GM12801 (cell line): ENCODE measurements around the gene CKS1B.

Experiments
- TF ChIP-seq, protein P1 (sequence below): IDR thresholded peaks from one replicate; pipeline ENCODE4 v1.5.1; 2011; ENCODE audit warnings: control low read depth; ENCODE audit not compliant: insufficient read length; ENCODE audit errors: extremely low read depth

The CKS1B gene

DNA sequence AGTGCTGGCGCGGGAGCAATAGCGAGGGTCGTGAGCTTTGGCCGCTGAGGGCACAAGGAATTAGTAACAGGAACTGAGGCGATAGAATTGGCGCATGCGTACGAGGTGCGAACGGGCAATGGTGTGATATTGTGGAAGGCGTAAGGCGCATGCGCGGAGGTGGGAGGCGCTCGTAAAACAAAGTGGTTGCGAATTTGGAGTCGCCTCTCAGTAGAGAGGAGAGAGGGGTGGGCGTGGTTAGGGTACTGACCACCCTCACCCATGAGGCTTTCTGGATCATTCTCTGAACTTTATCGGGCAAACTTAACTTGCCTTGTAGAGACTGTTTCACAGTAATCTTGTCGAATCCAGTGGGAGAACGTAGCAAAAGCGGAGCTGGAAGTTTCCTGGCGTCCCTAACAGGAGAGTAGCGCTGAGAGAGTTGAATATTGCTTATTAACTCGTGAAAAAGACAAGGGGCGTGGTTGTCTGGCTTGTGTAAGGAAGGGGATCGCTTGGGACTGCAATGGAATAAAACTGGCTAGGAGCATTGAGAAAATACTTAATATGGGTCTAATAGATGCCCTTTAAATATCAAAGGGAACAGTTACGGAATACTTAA, 427 bp downstream of the CKS1B start:
- TF ChIP-seq, protein P1, sequence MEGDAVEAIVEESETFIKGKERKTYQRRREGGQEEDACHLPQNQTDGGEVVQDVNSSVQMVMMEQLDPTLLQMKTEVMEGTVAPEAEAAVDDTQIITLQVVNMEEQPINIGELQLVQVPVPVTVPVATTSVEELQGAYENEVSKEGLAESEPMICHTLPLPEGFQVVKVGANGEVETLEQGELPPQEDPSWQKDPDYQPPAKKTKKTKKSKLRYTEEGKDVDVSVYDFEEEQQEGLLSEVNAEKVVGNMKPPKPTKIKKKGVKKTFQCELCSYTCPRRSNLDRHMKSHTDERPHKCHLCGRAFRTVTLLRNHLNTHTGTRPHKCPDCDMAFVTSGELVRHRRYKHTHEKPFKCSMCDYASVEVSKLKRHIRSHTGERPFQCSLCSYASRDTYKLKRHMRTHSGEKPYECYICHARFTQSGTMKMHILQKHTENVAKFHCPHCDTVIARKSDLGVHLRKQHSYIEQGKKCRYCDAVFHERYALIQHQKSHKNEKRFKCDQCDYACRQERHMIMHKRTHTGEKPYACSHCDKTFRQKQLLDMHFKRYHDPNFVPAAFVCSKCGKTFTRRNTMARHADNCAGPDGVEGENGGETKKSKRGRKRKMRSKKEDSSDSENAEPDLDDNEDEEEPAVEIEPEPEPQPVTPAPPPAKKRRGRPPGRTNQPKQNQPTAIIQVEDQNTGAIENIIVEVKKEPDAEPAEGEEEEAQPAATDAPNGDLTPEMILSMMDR: no peak

DNA sequence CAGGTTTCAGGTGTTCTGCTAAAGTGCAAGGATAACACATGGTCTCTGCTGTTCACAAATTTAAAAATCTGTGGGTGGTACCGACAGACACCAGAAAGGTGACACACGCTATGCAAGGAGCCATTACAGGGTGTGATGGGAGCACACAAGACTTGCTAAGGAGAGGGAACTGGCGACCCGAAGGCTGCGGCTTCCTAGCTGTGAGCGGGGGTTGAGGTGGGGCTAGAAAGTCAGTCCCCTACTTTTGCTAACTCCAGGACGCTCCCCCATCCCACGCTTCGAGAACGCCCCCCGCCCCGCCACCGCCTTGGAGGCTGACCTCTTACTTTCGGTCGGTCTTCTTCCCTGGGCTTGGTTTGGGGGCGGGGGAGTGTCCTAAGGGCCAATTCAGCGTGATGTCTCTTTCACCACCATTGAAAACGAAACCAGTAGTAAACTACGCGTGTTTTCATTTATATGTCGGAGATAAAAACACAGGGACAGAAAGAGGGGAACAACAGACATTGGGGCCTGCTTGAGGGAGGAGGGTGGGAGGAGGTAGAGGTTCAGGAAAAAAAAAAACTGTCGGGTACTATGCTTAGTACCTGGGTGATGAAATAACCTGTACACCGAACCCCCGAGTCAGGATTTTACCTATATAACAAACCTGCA, 1.1 kb downstream of the CKS1B start:
- TF ChIP-seq, protein P1: no peak

DNA sequence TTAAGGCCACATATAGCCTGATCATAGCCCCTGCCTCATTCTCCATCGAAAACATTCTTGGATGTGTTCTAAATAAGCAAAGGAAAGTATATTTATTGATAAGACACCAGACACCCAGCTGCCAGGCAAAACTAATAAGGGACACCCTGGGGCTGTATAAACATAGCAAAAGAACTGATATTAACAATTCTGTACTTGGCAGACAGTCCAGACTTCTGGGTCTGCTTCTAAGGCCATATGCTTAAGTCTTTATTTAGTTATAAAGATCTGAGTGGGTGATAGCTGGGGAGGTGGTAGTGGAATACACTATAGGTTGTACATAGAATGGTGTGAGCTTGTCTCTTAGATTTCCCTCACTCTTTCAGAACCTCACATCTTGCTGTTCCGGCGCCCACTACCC, 3.9 kb downstream of the CKS1B start:
- TF ChIP-seq, protein P1: no peak

DNA sequence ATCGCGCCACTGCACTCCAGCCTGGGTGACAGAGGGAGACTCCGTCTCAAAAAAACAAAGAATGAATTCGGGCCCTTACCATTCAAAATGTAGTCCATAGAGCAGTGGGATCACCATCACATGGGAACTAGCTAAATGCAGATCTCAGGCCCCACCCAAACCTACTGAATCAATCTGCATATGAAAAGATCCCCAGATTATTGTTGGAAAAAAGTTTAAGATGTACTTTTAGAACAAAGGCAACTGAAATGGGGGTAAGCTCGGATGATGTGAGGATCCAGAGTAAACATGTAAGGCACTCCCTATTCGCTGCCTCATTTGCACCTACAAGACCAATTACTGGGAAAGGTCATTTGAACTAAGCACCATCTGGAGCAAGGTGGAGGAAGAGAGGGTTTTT, 7.9 kb downstream of the CKS1B start:
- TF ChIP-seq, protein P1: no peak

DNA sequence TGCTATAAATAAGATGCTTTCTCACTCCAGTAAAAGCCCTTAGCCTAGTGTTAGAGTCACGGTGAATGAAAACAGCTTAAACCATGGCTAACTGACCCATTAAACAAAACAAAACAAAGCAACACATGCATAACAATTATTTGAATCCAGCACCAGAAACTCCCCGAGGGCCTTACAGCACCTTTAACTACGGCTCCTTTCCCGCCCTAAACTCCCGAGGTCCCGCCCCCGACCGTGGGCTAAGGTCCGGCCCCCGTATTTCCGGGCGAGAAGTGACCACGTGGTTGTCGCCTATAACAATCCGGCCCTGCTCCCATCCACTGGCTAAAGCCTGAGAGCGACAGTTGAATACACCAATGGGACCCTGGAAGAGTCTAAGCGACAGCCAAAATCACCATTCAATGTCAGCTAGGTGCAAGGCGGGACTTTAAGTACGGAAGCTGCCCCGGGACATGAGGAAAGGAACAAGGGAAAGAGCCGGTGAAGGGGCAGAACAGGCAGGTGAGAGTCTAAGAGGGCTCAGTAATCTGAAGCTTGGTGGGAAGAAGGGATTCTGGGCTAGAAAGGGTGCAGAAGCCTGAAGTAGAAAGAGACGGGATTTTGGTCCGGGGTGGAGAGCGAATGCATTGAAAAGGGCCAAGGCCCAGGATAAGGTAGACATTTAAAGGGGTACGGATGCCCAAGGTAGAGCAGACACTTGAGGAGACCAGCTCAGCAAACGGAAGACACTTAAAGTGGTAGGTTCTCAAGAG, 8.6 kb downstream of the CKS1B start, which contains the start of gene FLAD1:
TSS of gene FLAD1 (plus strand) at position 448 of the 752 bp plus-strand sequence. CDS start 351 bp downstream, outside the sequence.
- TF ChIP-seq, protein P1: no peak

DNA sequence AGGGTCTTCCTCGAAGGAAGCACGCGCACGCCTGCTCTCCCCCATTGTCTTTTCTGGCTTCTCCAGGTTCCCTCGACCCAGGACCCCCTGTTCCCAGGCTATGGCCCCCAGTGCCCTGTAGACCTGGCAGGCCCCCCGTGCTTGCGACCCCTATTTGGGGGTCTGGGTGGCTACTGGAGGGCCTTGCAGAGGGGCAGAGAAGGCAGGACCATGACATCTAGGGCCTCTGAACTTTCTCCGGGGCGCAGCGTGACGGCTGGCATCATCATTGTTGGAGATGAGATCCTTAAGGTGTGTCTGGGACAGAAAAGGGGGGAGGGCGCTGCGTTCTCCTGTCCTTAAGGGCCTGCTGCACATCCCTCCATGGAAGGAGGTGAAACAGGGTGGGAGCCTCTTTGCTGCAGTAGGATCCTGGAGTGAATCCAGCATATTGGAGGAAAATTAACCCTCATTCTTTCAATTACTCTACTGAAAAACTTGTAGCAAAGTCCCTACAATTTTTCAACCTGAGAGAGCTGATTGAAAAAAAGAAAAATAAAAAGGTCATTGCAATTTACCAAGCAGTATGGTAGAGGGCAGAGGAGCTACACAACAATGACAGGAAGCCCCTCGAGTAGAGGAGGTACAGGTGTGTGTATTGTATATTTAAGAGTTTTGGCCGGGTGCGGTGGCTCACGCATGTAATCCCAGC, 9.4 kb downstream of the CKS1B start:
- TF ChIP-seq, protein P1: no peak

DNA sequence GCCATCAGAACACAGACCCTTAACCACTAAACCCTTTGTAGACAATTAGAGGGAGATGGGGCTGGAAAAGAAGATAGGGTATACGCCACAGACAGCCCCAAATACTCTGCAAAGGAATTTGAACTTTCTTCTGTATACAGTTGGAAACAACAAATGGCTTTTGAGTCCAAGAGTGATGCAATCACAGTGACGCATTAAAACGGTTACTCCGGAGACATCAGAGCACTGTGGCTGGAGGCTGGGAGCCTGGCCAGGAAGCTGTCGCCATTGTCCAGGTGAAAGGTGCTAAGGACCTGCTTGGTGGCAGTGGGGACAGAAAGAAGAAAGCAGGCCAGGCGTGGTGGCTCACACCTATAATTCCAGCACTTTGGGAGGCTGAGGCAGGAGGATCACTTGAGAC, 12.8 kb downstream of the CKS1B start:
- TF ChIP-seq, protein P1: no peak
